GM23338 (cell line): ENCODE measurements around the gene ZSCAN31. TPM values are rescaled to one million over a fixed set of nuclear protein-coding genes. Genes with fewer than 3 reads are reported as not detected.
"Not testable (repeated sequence)": the region's sequence is repeated elsewhere in the genome, so short reads cannot be mapped to it uniquely, and the experiment has no call there.

ENCODE experiments used
- ATAC-seq: fragments of 200-7000 bp; cut with Tn5 transposase; 3 replicates; pipeline ENCODE4 v1.9.1; 2020
- DNase-seq: peaks from one replicate; pipeline ENCODE4 v3.0.0-alpha.2; 2015; ENCODE audit warnings: low spot score
- H2AFZ ChIP-seq: fragments of 200-600 bp; sonication (generic); 2 replicates; pipeline ENCODE4 v1.8.0; 2016; ENCODE audit warnings: antibody characterized with exemption, mild to moderate bottlenecking, moderate library complexity
- H3F3A ChIP-seq: fragments of 200-600 bp; sonication (generic); replicated peaks from 2 replicates; pipeline ENCODE4 v1.8.0; 2017; ENCODE audit warnings: antibody characterized with exemption, mixed run types, low read depth
- H3K27ac ChIP-seq: fragments of 200-600 bp; sonication (generic); 2 replicates; pipeline ENCODE4 v1.6.1; 2016; ENCODE audit warnings: low read depth
- H3K27me3 ChIP-seq: fragments of 200-600 bp; sonication (generic); 2 replicates; pipeline ENCODE4 v1.8.0; 2016; ENCODE audit warnings: mild to moderate bottlenecking, mixed run types, moderate library complexity; ENCODE audit not compliant: insufficient read depth
- H3K36me3 ChIP-seq: fragments of 200-600 bp; sonication (generic); 2 replicates; pipeline ENCODE4 v1.8.0; 2016; ENCODE audit warnings: mild to moderate bottlenecking; ENCODE audit not compliant: insufficient read depth
- H3K4me1 ChIP-seq: fragments of 200-600 bp; sonication (generic); 2 replicates; pipeline ENCODE4 v1.8.0; 2016; ENCODE audit warnings: mild to moderate bottlenecking, moderate library complexity; ENCODE audit not compliant: insufficient read depth
- H3K4me2 ChIP-seq: fragments of 200-600 bp; sonication (generic); 2 replicates; pipeline ENCODE4 v1.7.1; 2017; ENCODE audit warnings: mixed run types
- H3K4me3 ChIP-seq: fragments of 200-600 bp; sonication (generic); 2 replicates; pipeline ENCODE4 v1.6.1; 2016; ENCODE audit warnings: mixed run types
- H3K79me2 ChIP-seq: fragments of 200-600 bp; sonication (generic); replicated peaks from 2 replicates; pipeline ENCODE4 v1.8.0; 2017; ENCODE audit warnings: mild to moderate bottlenecking; ENCODE audit not compliant: insufficient read depth
- H3K9me2 ChIP-seq: fragments of 200-600 bp; sonication (generic); 2 replicates; pipeline ENCODE4 v1.8.0; 2017; ENCODE audit not compliant: insufficient read depth
- H4K20me1 ChIP-seq: fragments of 200-600 bp; sonication (generic); replicated peaks from 2 replicates; pipeline ENCODE4 v1.8.0; 2017; ENCODE audit warnings: mild to moderate bottlenecking; ENCODE audit not compliant: insufficient read depth
- H3K27ac Mint-ChIP-seq: 2 replicates; pipeline ENCODE4 v1.8.0; 2020; ENCODE audit warnings: inconsistent platforms, mild to moderate bottlenecking, moderate library complexity, mixed read lengths
- H3K27me3 Mint-ChIP-seq: 3 replicates; pipeline ENCODE4 v1.8.0; 2022; ENCODE audit warnings: low read depth, mild to moderate bottlenecking, moderate library complexity, mixed read lengths, inconsistent platforms; ENCODE audit not compliant: insufficient read depth, poor library complexity
- H3K36me3 Mint-ChIP-seq: 3 replicates; pipeline ENCODE4 v1.8.0; 2021; ENCODE audit warnings: low read depth, mild to moderate bottlenecking, inconsistent platforms, moderate library complexity, mixed read lengths
- H3K4me1 Mint-ChIP-seq: 3 replicates; pipeline ENCODE4 v1.8.0; 2020; ENCODE audit warnings: mild to moderate bottlenecking, inconsistent platforms, mixed read lengths
- H3K4me3 Mint-ChIP-seq: 3 replicates; pipeline ENCODE4 v1.8.0; 2021; ENCODE audit warnings: moderate library complexity, mild to moderate bottlenecking, inconsistent platforms, mixed read lengths
- H3K9me3 Mint-ChIP-seq: 3 replicates; pipeline ENCODE4 v1.8.0; 2020; ENCODE audit warnings: moderate library complexity, mild to moderate bottlenecking, inconsistent platforms, mixed read lengths
- POLR2AphosphoS5 ChIP-seq: IDR thresholded peaks from 2 replicates; pipeline ENCODE4 v1.6.1; 2016; ENCODE audit warnings: antibody characterized with exemption, low read depth
- STAT1 ChIP-seq: IDR thresholded peaks from one replicate; pipeline ENCODE4 v1.6.1; 2016; ENCODE audit warnings: antibody characterized with exemption; ENCODE audit not compliant: unreplicated experiment
- ZNF331 ChIP-seq: fragments of 250-450 bp; sonication (Bioruptor Pico); IDR thresholded peaks from 2 replicates; pipeline ENCODE4 v1.5.0; 2020; ENCODE audit warnings: low read depth, mild to moderate bottlenecking, moderate library complexity
- ZNF462 ChIP-seq: fragments of 250-450 bp; sonication (Bioruptor Pico); IDR thresholded peaks from 2 replicates; pipeline ENCODE4 v1.5.0; 2020; ENCODE audit warnings: mild to moderate bottlenecking, moderate library complexity
- polyA plus RNA-seq: library from polyadenylated mRNA; unstranded; fragments of >200 nt; fragmentation: Nextera tagmentation; extraction: Ambion mirVana; gene quantifications from 2 replicates; pipeline ENCODE4 v1.2.1, GENCODE V29; 2016
- total RNA-seq: library from RNA; depleted of rRNA; stranded (reverse); fragments of >200 nt; shearing (Covaris generic); gene quantifications from 2 replicates; pipeline ENCODE4 v1.2.3, GENCODE V29; 2014

ZSCAN31 gene
- total and polyA plus RNA-seq, 2 experiments from 2014 or later: 3.1 to 4.7 TPM

GRCh38 chr6:28369463-28369862 lies 33.5 kb upstream of the ZSCAN31 start (continued):
- TF ChIP-seq ZNF462 (CRISPR knock-in tag) (no peak), POLR2AphosphoS5 (no peak), ZNF331 (CRISPR knock-in tag) (no peak)

- no peaks in the 10 kb centered on the region for H3F3A ChIP-seq
- H3K9me2 ChIP-seq: 0 out of 2 replicates have a peak, but pooled peaks cover 4% of the 10 kb centered on the region
- no peaks in the 10 kb centered on the region; the same call in 1 of the 2 replicates for H3K36me3 ChIP-seq
- Mint-ChIP-seq H3K4me1 (no peaks in the 10 kb centered on the region), H3K9me3 (no peaks in the 10 kb centered on the region), H3K4me3 (no peak overlapping the region), H3K36me3 (peaks cover 23% of the 10 kb centered on the region), H3K27me3 (no peaks in the 10 kb centered on the region), H3K27ac (no peak overlapping the region)
- no peak overlapping the region for H3K4me2 ChIP-seq
- no peaks in the 10 kb centered on the region for H3K4me1 ChIP-seq
- H3K27me3 ChIP-seq: no peaks in the 10 kb centered on the region
- TF ChIP-seq STAT1 (no peak), ZNF462 (CRISPR knock-in tag) (no peak), ZNF331 (CRISPR knock-in tag) (no peak)
- no peak overlapping the region for H3K4me3 ChIP-seq
- no peak overlapping the region for H3K27ac ChIP-seq
- ATAC-seq: no peak
- H3K79me2 ChIP-seq: no peaks in the 10 kb centered on the region
- no peaks in the 10 kb centered on the region for H4K20me1 ChIP-seq
- H2AFZ ChIP-seq: no peak overlapping the region
- DNase-seq: no peak
Observed at GRCh38 chr6:28368522-28368921, 32.6 kb upstream of the ZSCAN31 start.

DNA sequence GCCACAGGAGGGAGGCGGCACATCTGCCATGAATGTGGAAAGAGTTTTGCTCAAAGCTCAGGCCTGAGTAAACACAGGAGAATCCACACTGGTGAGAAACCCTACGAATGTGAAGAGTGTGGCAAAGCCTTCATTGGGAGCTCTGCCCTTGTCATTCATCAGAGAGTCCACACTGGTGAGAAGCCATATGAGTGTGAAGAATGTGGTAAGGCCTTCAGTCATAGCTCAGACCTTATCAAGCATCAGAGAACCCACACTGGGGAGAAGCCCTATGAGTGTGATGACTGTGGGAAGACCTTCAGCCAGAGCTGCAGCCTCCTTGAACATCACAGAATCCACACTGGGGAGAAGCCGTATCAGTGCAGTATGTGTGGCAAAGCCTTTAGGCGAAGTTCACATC lies 29.6 kb upstream of the ZSCAN31 start:
- not testable (repeated sequence) for H3K27me3 ChIP-seq, DNase-seq, H3K4me1 ChIP-seq, H3K27ac Mint-ChIP-seq, H4K20me1 ChIP-seq, H3K36me3 ChIP-seq, H3K27ac ChIP-seq, H3K4me3 Mint-ChIP-seq, H3K79me2 ChIP-seq, H3F3A ChIP-seq, H3K9me2 ChIP-seq, H3K4me1 Mint-ChIP-seq, H3K4me2 ChIP-seq, H3K4me3 ChIP-seq, ATAC-seq, H3K27me3 Mint-ChIP-seq, H2AFZ ChIP-seq, H3K9me3 Mint-ChIP-seq
- peaks cover 27% of the 10 kb centered on the region for H3K36me3 Mint-ChIP-seq
